B cell (primary cell): ENCODE data around the gene ITCH.

ENCODE experiments used
- EZH2 ChIP-seq: IDR thresholded peaks from 2 replicates; pipeline ENCODE4 v1.6.1; 2012; ENCODE audit warnings: borderline replicate concordance, low read depth, mild to moderate bottlenecking, moderate library complexity, low read length; ENCODE audit not compliant: insufficient read depth, poor library complexity, severe bottlenecking
- TF ChIP-seq, protein P1 (sequence below): fragments of 200-600 bp; IDR thresholded peaks from one replicate; pipeline ENCODE4 v1.8.0; 2022; ENCODE audit warnings: antibody characterized with exemption, mild to moderate bottlenecking

DNA sequence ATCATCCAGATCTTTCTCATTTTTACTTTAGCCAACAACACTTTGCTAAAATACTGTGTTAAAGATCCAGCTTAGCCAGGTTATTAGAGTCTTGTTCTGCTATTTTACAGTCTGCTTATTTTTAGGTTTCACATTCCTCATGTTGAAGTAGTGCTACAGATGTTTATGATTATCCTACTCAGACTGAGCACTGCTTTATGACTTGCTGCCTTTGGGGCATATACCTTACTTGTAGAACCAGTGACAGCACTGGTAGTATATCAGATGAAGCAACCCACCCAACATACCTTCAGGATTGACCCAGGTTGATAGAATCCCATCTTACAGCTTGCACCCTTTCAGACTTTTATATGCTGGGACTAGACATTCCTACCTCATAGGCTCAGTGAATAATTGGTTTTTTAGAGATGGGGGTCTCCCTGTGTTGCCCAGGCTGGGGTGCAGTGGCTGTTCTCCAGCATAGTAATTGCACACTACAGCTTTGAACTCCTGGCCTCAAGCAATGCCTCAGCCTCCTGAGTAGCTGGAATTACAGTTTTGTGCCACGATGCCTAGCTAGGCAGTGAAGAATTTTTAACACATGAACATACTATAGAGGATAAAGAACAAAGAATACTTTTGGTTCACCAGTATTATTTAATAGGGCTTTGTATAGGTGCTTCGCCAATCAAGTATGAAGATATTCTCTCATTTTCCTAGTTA, 89.4 kb downstream of the ITCH start:
- TF ChIP-seq, protein P1, sequence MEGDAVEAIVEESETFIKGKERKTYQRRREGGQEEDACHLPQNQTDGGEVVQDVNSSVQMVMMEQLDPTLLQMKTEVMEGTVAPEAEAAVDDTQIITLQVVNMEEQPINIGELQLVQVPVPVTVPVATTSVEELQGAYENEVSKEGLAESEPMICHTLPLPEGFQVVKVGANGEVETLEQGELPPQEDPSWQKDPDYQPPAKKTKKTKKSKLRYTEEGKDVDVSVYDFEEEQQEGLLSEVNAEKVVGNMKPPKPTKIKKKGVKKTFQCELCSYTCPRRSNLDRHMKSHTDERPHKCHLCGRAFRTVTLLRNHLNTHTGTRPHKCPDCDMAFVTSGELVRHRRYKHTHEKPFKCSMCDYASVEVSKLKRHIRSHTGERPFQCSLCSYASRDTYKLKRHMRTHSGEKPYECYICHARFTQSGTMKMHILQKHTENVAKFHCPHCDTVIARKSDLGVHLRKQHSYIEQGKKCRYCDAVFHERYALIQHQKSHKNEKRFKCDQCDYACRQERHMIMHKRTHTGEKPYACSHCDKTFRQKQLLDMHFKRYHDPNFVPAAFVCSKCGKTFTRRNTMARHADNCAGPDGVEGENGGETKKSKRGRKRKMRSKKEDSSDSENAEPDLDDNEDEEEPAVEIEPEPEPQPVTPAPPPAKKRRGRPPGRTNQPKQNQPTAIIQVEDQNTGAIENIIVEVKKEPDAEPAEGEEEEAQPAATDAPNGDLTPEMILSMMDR, result no peak
- no peak for TF ChIP-seq EZH2
